Caco-2 (cell line): ENCODE results near the gene SEPTIN2. TPM values are rescaled to one million over a fixed set of nuclear protein-coding genes. Genes with fewer than 3 reads are reported as not detected.
"Not testable (repeated sequence)": the region's sequence is repeated elsewhere in the genome, so short reads cannot be mapped to it uniquely, and the experiment has no call there.

Experiments
- BruUV-seq: library from RNA; stranded (reverse); fragments of 400-500 nt; replicated peaks from 2 replicates; lab custom pipeline; 2021; lab: Mats Ljungman, UMichigan
- CTCF ChIA-PET: fragments of 300-600 bp; sonication (Branson Sonifier 250); formaldehyde crosslinking; loops from one replicate; lab custom pipeline; 2022; ENCODE audit warnings: antibody characterized with exemption; lab: Charles Lee
- POLR2A ChIA-PET: fragments of 300-600 bp; sonication (Branson Sonifier 250); formaldehyde crosslinking; loops from one replicate; lab custom pipeline; 2022; ENCODE audit warnings: antibody characterized with exemption; lab: Charles Lee
- DNase-seq, 2 experiments: peaks; one replicate each; pipeline versions ENCODE4 v3.0.0 to v3.0.0-alpha.2; 2020 to 2022
- H3K27me3 ChIP-seq: replicated peaks from 2 replicates; pipeline ENCODE4 v1.6.0; 2011; ENCODE audit warnings: low read length; ENCODE audit not compliant: control insufficient read depth, insufficient read depth
- H3K36me3 ChIP-seq: 2 replicates; pipeline ENCODE4 v1.5.1; 2011; ENCODE audit warnings: low read length; ENCODE audit not compliant: control insufficient read depth, insufficient read depth
- H3K4me1 ChIP-seq: fragments of 250-450 bp; sonication (Bioruptor Pico); 2 replicates; pipeline ENCODE4 v1.5.1; 2020; ENCODE audit warnings: mild to moderate bottlenecking
- H3K4me3 ChIP-seq: 2 replicates; pipeline ENCODE4 v1.5.1; 2011; ENCODE audit warnings: low read depth, mild to moderate bottlenecking, control low read depth, low read length
- H3K9me3 ChIP-seq: fragments of 250-450 bp; sonication (Bioruptor Pico); 2 replicates; pipeline ENCODE4 v1.5.1; 2020; ENCODE audit warnings: mild to moderate bottlenecking, moderate library complexity
- H3K27ac Mint-ChIP-seq: one replicate; pipeline ENCODE4 v1.8.0; 2022; ENCODE audit warnings: mixed read lengths; ENCODE audit not compliant: unreplicated experiment
- H3K27me3 Mint-ChIP-seq: one replicate; pipeline ENCODE4 v1.8.0; 2022; ENCODE audit warnings: mixed read lengths; ENCODE audit not compliant: insufficient read depth, unreplicated experiment
- H3K36me3 Mint-ChIP-seq: one replicate; pipeline ENCODE4 v1.8.0; 2022; ENCODE audit warnings: mild to moderate bottlenecking, mixed read lengths; ENCODE audit not compliant: insufficient read depth, unreplicated experiment
- H3K4me1 Mint-ChIP-seq: one replicate; pipeline ENCODE4 v1.8.0; 2022; ENCODE audit warnings: low read depth, mixed read lengths; ENCODE audit not compliant: unreplicated experiment
- H3K4me3 Mint-ChIP-seq: one replicate; pipeline ENCODE4 v1.8.0; 2022; ENCODE audit warnings: mild to moderate bottlenecking, moderate library complexity, mixed read lengths; ENCODE audit not compliant: unreplicated experiment
- H3K9me3 Mint-ChIP-seq: one replicate; pipeline ENCODE4 v1.8.0; 2022; ENCODE audit warnings: mixed read lengths; ENCODE audit not compliant: unreplicated experiment
- CTCF ChIP-seq, 2 experiments: fragments of 200-600 bp in 1 of 2; IDR thresholded peaks; 1 replicate in 1 of 2; 2 replicates in 1 of 2; pipeline versions ENCODE4 v1.5.1 to v1.8.0; 2011 to 2022; ENCODE audit warnings: antibody characterized with exemption in 1 of 2, control low read depth in 1 of 2, inconsistent platforms in 1 of 2, low read depth in 1 of 2, low read length in 1 of 2, mild to moderate bottlenecking in 1 of 2, moderate library complexity in 1 of 2; ENCODE audit not compliant: insufficient read depth in 1 of 2, severe bottlenecking in 1 of 2, unreplicated experiment in 1 of 2
- intact Hi-C: fragments of 100-400 bp; cut with micrococcal nuclease; formaldehyde crosslinking; loops from one replicate; pipeline ENCODE4 v1.10.0; 2022; ENCODE audit not compliant: unreplicated experiment
- total RNA-seq: library from RNA; stranded (reverse); gene quantifications from 2 replicates; pipeline ENCODE4 v1.2.3, GENCODE V29; 2022

SEPTIN2 gene
- total RNA-seq, 1 experiment from 2014 or later: 209 TPM

GRCh38 chr2:241379481-241380480 is 64.1 kb downstream of the SEPTIN2 start:
- H3K4me3 Mint-ChIP-seq: no peak overlapping the region
- peaks cover 7% of the 10 kb centered on the region for H3K4me1 Mint-ChIP-seq
- peaks cover 27% of the 10 kb centered on the region for H3K36me3 Mint-ChIP-seq
- CTCF ChIA-PET: no interaction called here
- intact Hi-C loops: no loop called here
- H3K9me3 Mint-ChIP-seq: no peaks in the 10 kb centered on the region
- H3K4me1 ChIP-seq: peaks cover 19% of the 10 kb centered on the region; the same call in 1 of the 2 replicates
- BruUV-seq: no TSS peak
- no peaks in the 10 kb centered on the region for H3K27me3 ChIP-seq
- no peak overlapping the region for H3K4me3 ChIP-seq
- H3K27ac Mint-ChIP-seq: no peak overlapping the region
- POLR2A ChIA-PET: no interaction called here
- no peaks in the 10 kb centered on the region for H3K9me3 ChIP-seq
- DNase-seq: no peak
- no peaks in the 10 kb centered on the region; the same call in 1 of the 2 replicates for H3K36me3 ChIP-seq
- no peaks in the 10 kb centered on the region for H3K27me3 Mint-ChIP-seq
- no peak for TF ChIP-seq CTCF (IDR thresholded peaks at IDR 0.05; ENCODE audit: insufficient read depth in 1 of 2, low read depth in 1 of 2, low read length in 1 of 2, severe bottlenecking in 1 of 2, unreplicated experiment in 1 of 2)

GRCh38 chr2:241381872-241382271 is 66.1 kb downstream of the SEPTIN2 start:
- Histone ChIP-seq H3K36me3 (no peaks in the 10 kb centered on the region), H3K27me3 (no peaks in the 10 kb centered on the region), H3K9me3 (no peaks in the 10 kb centered on the region), H3K4me1 (peaks cover under 1% of the 10 kb centered on the region; the same call in 1 of the 2 replicates), H3K4me3 (no peak overlapping the region)
- BruUV-seq: no TSS peak
- no peaks in the 10 kb centered on the region for H3K27me3 Mint-ChIP-seq
- H3K4me1 Mint-ChIP-seq: peaks cover under 1% of the 10 kb centered on the region
- H3K27ac Mint-ChIP-seq: no peak overlapping the region
- no peak overlapping the region for H3K4me3 Mint-ChIP-seq
- no peak for DNase-seq
- H3K9me3 Mint-ChIP-seq: no peaks in the 10 kb centered on the region
- H3K36me3 Mint-ChIP-seq: peaks cover 16% of the 10 kb centered on the region
- no peak for TF ChIP-seq CTCF (IDR thresholded peaks at IDR 0.05; ENCODE audit: insufficient read depth in 1 of 2, low read depth in 1 of 2, low read length in 1 of 2, severe bottlenecking in 1 of 2, unreplicated experiment in 1 of 2)
- intact Hi-C loops: no loop called here
- POLR2A ChIA-PET: no interaction called here
- CTCF ChIA-PET: no interaction called here

GRCh38 chr2:241385450-241385849 is 69.7 kb downstream of the SEPTIN2 start:
- H3K4me1 Mint-ChIP-seq, DNase-seq, H3K9me3 ChIP-seq, H3K4me3 ChIP-seq, H3K4me1 ChIP-seq, H3K36me3 ChIP-seq, POLR2A ChIA-PET, H3K4me3 Mint-ChIP-seq, H3K27me3 ChIP-seq, H3K27me3 Mint-ChIP-seq, H3K27ac Mint-ChIP-seq, BruUV-seq, intact Hi-C loops, H3K9me3 Mint-ChIP-seq: not testable (repeated sequence)
- CTCF ChIA-PET: interaction anchor here (0.5 kb wide), 1 partner anchor 317 kb away, joined by 4 read pairs; no protein-coding TSS in a partner anchor
- peaks cover 17% of the 10 kb centered on the region for H3K36me3 Mint-ChIP-seq
